Measurements from ENCODE around the gene TRUB2. TPM values are rescaled to one million over a fixed set of nuclear protein-coding genes. Genes with fewer than 3 reads are reported as not detected.

The TRUB2 gene, protein sequence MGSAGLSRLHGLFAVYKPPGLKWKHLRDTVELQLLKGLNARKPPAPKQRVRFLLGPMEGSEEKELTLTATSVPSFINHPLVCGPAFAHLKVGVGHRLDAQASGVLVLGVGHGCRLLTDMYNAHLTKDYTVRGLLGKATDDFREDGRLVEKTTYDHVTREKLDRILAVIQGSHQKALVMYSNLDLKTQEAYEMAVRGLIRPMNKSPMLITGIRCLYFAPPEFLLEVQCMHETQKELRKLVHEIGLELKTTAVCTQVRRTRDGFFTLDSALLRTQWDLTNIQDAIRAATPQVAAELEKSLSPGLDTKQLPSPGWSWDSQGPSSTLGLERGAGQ
- total RNA-seq: 4.5 TPM

GRCh38 chr9:128322404-128323211 is at the start of gene TRUB2, which contains the start of gene COQ4:
TRUB2 (minus strand) TSS chr9:128322447; CDS start chr9:128322408, 39 bp downstream.
COQ4 (plus strand) TSS chr9:128322839; CDS start chr9:128322859, 20 bp downstream.
- peak within 1 kb of the TSS; percentile 76 for H3K4me3 ChIP-seq (ENCODE audit: low read length)
- H3K4me1 ChIP-seq (ENCODE audit: insufficient read depth, low read length): peaks cover 29% of the 10 kb centered on the region
- H3K27me3 ChIP-seq (ENCODE audit: insufficient read depth, low read length): no peaks in the 10 kb centered on the region
- no peaks in the 10 kb centered on the region for H3K9me3 ChIP-seq (ENCODE audit: low read depth, low read length)

GRCh38 chr9:128371630-128372117 is 49.4 kb upstream of the TRUB2 start:
- peak overlapping the region; percentile 77 for H3K4me3 ChIP-seq (ENCODE audit: low read length)
- H3K27me3 ChIP-seq (ENCODE audit: insufficient read depth, low read length): no peaks in the 10 kb centered on the region
- no peaks in the 10 kb centered on the region for H3K9me3 ChIP-seq (ENCODE audit: low read depth, low read length)
- H3K4me1 ChIP-seq (ENCODE audit: insufficient read depth, low read length): peaks cover 23% of the 10 kb centered on the region

DNA sequence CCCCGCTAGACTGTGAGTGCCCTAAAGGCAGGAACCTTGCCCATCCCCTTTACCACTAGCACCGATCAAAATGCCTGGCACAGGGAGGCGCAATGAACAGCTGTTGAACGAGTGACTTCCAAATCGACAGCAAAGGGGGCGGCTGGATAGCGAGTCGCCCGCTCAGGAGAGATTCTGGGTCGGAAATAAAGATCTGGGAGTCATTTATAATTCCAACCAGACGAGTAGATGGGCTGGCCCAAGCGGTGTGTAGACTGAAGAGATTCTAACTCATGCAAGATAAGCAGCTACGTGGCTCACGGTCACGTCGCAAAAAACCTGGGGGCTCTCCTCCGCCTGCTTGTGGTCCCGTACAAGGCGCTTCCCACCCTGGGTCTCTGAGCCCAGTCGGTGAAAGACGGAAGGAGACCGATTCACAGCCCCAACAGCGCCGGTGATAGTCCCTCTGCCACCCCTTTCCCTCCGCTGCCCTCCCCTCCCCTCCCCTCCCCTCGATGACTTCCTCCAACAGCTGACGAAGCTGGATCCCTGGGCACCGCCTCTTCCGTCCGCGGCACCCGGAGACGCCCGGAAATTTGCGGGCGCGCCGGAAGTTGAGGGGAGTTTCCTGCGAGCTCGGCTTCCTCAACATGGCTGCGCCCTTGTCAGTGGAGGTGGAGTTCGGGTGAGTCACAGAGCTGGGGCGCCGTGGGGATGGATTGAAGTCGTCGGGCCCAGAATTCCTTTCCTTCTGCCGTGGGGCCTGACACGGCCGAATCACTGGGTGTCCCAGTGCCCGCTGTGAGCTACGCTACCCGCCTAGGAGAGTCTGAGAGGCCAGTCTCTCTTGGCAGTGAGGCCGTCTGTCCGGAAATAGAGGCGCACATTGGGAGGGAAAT is 48.7 kb upstream of the TRUB2 start, which contains the start of gene URM1:
TSS of gene URM1 (plus strand) at position 623 of the 878 bp plus-strand sequence. CDS start at position 630, 7 bp downstream.
- Histone ChIP-seq H3K9me3 (ENCODE audit: low read depth, low read length) (no peaks in the 10 kb centered on the region), H3K4me1 (ENCODE audit: insufficient read depth, low read length) (peaks cover 23% of the 10 kb centered on the region), H3K27me3 (ENCODE audit: insufficient read depth, low read length) (no peaks in the 10 kb centered on the region), H3K4me3 (ENCODE audit: low read length) (peak within 1 kb of the TSS; percentile 77)

DNA sequence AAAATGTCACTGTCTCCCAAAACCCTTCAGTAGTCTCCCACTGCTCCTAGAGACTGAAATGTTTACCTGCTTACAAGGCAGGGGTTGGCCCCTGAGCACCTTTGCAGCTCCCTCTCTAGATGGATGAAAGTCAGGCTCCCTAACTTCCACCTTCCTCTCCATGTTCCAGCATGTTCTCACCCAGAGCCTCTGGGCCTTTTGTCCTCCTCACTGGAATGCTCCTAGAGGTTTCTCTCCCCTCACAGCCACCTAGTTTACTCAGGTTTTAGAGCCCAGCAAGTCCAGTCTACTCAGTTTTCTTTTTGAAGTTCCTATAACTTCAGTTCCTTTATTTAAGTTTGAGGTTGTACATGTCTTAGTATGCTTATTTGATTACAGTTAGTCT is 48.1 kb upstream of the TRUB2 start:
- Histone ChIP-seq H3K9me3 (ENCODE audit: low read depth, low read length) (no peaks in the 10 kb centered on the region), H3K27me3 (ENCODE audit: insufficient read depth, low read length) (no peaks in the 10 kb centered on the region), H3K4me1 (ENCODE audit: insufficient read depth, low read length) (peaks cover 25% of the 10 kb centered on the region), H3K4me3 (ENCODE audit: low read length) (peak overlapping the region; percentile 77)

GRCh38 chr9:128369024-128369706 is 46.9 kb upstream of the TRUB2 start:
- Histone ChIP-seq H3K4me1 (ENCODE audit: insufficient read depth, low read length) (peaks cover 35% of the 10 kb centered on the region), H3K9me3 (ENCODE audit: low read depth, low read length) (no peaks in the 10 kb centered on the region), H3K4me3 (ENCODE audit: low read length) (no peak overlapping the region), H3K27me3 (ENCODE audit: insufficient read depth, low read length) (no peaks in the 10 kb centered on the region)

DNA sequence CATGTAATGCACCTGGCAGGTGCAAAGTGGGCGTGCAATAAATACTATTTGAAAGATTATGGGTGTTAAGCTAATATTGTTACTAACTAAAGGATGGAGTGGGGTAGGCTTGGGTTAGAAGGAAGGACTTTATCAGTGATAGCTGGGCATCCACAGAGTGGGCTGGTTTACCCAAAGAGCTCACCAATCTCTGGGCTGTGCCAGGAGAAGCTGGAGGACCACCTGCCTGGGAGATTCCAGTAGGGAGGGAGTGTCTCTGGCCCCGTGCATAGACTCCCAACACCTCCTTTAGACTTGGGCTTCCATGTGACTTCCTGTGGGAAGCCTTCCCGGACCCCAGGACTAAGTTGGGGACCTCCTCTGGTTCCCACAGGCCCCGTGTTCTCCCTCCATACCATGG is 43.3 kb upstream of the TRUB2 start:
- H3K4me1 ChIP-seq (ENCODE audit: insufficient read depth, low read length): peaks cover 30% of the 10 kb centered on the region
- no peaks in the 10 kb centered on the region for H3K27me3 ChIP-seq (ENCODE audit: insufficient read depth, low read length)
- no peak overlapping the region for H3K4me3 ChIP-seq (ENCODE audit: low read length)
- no peaks in the 10 kb centered on the region for H3K9me3 ChIP-seq (ENCODE audit: low read depth, low read length)

DNA sequence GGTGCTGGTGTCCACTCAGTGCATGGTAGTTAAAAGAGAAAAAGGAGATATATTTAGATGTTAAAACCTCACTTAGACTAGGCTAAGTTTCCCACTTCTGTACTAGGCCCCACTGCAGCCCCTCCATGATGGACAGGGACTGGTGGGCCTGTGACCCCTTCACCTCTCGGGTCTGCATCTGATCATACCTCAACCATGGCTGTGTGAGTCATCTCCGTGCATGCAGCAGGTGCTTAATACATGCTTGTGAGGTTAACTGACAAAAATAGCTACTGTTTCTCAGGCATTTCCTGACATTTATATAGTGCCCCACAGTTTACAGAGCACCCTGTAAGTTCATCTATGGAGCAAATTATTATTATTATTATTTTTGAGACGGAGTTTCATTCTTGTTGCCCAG is 40.5 kb upstream of the TRUB2 start:
- Histone ChIP-seq H3K27me3 (ENCODE audit: insufficient read depth, low read length) (no peaks in the 10 kb centered on the region), H3K4me1 (ENCODE audit: insufficient read depth, low read length) (peaks cover 24% of the 10 kb centered on the region), H3K4me3 (ENCODE audit: low read length) (no peak overlapping the region), H3K9me3 (ENCODE audit: low read depth, low read length) (no peaks in the 10 kb centered on the region)

DNA sequence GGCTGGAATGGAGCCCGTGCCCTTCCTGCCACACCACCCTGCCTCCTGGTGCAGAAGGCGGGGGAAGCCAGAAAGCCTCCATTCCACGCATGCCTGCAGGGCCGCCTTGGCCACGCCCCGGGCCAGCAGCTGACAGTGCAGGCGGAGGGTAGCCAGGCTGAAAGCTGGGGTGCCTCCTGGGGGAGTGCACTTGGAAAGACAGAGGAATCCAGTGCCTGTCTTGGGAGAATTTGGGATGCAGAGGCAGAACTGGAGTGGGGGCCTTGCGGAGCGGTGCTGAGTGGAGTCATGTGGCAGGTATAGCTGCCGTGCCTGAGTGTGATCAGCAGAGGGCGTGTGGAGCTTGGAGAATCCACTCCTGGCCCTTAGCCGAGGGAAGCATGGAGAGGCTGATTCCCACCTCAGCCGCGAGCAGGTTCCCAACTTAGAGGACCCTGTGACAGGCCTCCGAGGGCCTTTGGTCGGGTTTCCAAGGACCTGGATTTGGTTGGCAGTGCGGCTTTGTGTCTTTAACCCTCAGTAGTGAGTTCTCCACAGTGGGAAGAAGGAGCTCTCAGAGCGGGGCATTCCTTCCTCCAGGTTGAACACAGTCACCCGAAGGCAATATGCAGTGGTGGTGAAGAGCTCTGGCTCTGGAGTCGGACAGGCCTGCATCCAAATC is 39.9 kb upstream of the TRUB2 start:
- H3K4me3 ChIP-seq (ENCODE audit: low read length): peak overlapping the region; percentile 27
- peaks cover 24% of the 10 kb centered on the region for H3K4me1 ChIP-seq (ENCODE audit: insufficient read depth, low read length)
- H3K9me3 ChIP-seq (ENCODE audit: low read depth, low read length): no peaks in the 10 kb centered on the region
- H3K27me3 ChIP-seq (ENCODE audit: insufficient read depth, low read length): no peaks in the 10 kb centered on the region

DNA sequence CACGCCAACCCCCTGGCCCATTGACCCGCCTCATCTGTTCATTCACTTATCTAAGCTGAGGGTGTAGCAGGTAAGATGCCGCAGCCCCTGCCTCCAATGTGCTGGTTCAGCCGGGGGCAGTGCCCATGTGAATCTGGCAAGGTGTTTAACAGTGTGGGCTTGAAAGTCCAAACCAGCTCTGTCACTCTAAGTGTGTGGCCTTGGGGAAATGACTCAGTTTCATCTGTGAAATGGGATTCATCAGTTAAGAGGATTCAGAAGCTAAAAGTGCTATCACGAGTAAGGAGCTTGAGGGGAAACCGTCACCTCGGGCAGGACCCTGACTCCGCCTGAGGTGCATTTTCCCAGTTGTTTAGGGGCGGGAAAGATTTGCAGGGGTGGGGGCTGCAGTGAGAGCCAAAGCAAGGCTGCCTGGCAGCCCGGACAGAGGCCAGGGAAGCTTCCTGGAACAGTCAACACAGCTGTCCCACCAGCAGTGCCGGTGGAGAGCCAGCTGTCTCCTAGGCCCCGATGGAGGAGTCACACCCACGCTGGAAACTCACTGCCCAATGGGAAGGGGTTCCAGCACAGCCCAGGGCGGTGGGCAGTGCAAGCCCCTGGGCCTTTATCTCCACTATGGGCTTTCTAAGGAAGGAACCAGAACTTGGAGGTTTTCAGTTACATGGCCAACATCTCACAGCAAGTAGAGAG is 39.2 kb upstream of the TRUB2 start:
- Histone ChIP-seq H3K4me1 (ENCODE audit: insufficient read depth, low read length) (peaks cover 24% of the 10 kb centered on the region), H3K4me3 (ENCODE audit: low read length) (no peak overlapping the region), H3K9me3 (ENCODE audit: low read depth, low read length) (no peaks in the 10 kb centered on the region), H3K27me3 (ENCODE audit: insufficient read depth, low read length) (no peaks in the 10 kb centered on the region)

- Histone ChIP-seq H3K9me3 (ENCODE audit: low read depth, low read length) (no peaks in the 10 kb centered on the region), H3K27me3 (ENCODE audit: insufficient read depth, low read length) (no peaks in the 10 kb centered on the region), H3K4me3 (ENCODE audit: low read length) (no peak overlapping the region), H3K4me1 (ENCODE audit: insufficient read depth, low read length) (peaks cover 24% of the 10 kb centered on the region)
Measured at GRCh38 chr9:128360826-128361225, 38.6 kb upstream of the TRUB2 start.

DNA sequence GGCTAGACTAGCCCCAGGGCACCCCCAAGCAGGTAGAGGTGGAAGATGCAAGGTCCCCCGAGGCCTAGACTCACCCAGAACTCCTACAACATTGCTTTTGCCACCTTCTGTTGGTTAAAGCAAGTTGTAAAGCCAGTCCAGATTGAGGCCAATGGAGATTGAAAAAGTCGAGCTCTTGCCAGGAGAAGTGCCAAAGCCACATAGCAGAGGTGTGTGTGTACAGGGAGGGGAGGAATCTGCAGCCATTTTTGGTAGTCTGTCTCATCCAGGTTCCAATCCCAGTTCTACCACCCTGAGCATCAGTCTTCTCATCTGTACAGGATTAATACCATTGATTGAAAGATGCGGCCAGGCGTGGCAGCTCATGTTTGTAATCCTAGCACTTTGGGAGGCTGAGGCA is 36.6 kb upstream of the TRUB2 start:
- H3K9me3 ChIP-seq (ENCODE audit: low read depth, low read length): no peaks in the 10 kb centered on the region
- H3K4me3 ChIP-seq (ENCODE audit: low read length): no peak overlapping the region

GRCh38 chr9:128358090-128358489 is 35.8 kb upstream of the TRUB2 start:
- Histone ChIP-seq H3K4me3 (ENCODE audit: low read length) (no peak overlapping the region), H3K9me3 (ENCODE audit: low read depth, low read length) (no peaks in the 10 kb centered on the region), H3K4me1 (ENCODE audit: insufficient read depth, low read length) (peaks cover 11% of the 10 kb centered on the region), H3K27me3 (ENCODE audit: insufficient read depth, low read length) (no peaks in the 10 kb centered on the region)

More for the DNA sequence above, 36.6 kb upstream of the TRUB2 start:
- Histone ChIP-seq H3K4me1 (ENCODE audit: insufficient read depth, low read length) (peaks cover 11% of the 10 kb centered on the region), H3K27me3 (ENCODE audit: insufficient read depth, low read length) (no peaks in the 10 kb centered on the region)

DNA sequence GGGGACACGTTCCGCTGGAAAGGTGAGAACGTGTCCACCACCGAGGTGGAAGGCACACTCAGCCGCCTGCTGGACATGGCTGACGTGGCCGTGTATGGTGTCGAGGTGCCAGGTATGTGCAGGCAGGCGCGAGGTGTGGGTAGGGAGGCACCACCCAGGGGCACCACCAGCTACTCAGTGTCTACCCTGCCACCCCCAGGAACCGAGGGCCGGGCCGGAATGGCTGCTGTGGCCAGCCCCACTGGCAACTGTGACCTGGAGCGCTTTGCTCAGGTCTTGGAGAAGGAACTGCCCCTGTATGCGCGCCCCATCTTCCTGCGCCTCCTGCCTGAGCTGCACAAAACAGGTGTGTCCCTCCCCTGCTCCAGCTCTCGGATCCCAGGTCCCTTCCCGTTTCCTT is 33.2 kb upstream of the TRUB2 start:
- no peaks in the 10 kb centered on the region for H3K4me1 ChIP-seq (ENCODE audit: insufficient read depth, low read length)
- no peak overlapping the region for H3K4me3 ChIP-seq (ENCODE audit: low read length)
- no peaks in the 10 kb centered on the region for H3K9me3 ChIP-seq (ENCODE audit: low read depth, low read length)
- H3K27me3 ChIP-seq (ENCODE audit: insufficient read depth, low read length): no peaks in the 10 kb centered on the region

Measured in mononuclear cell (primary cell).